Trophoblast cell (in vitro differentiated cells and primary cell): ENCODE results near the gene OGFOD3.
A peak's percentile ranks its signal among the peaks of the same experiment; 100 is the strongest.
"Not testable (repeated sequence)": the region's sequence is repeated elsewhere in the genome, so short reads cannot be mapped to it uniquely, and the experiment has no call there.

Source experiments
- DNase-seq, 2 donors: peaks; one replicate each; pipeline ENCODE4 v3.0.0-alpha.2; 2016
- H2AFZ ChIP-seq: 2 replicates; pipeline ENCODE4 v1.6.1; 2013; ENCODE audit warnings: low read length, moderate library complexity, mild to moderate bottlenecking; ENCODE audit not compliant: insufficient read depth, poor library complexity
- H2AK5ac ChIP-seq: 2 replicates; pipeline ENCODE4 v1.6.1; 2013; ENCODE audit warnings: mild to moderate bottlenecking, low read length
- H2BK120ac ChIP-seq: 2 replicates; pipeline ENCODE4 v1.6.1; 2013; ENCODE audit warnings: low read length, mild to moderate bottlenecking, moderate library complexity; ENCODE audit not compliant: insufficient read depth, poor library complexity
- H2BK12ac ChIP-seq: 2 replicates; pipeline ENCODE4 v1.6.1; 2013; ENCODE audit warnings: mild to moderate bottlenecking, low read length, moderate library complexity
- H2BK5ac ChIP-seq: 2 replicates; pipeline ENCODE4 v1.6.1; 2013; ENCODE audit warnings: low read length, low read depth, moderate library complexity, mild to moderate bottlenecking; ENCODE audit not compliant: poor library complexity
- H3K14ac ChIP-seq: 2 replicates; pipeline ENCODE4 v1.6.1; 2013; ENCODE audit warnings: mild to moderate bottlenecking, low read length
- H3K18ac ChIP-seq: 2 replicates; pipeline ENCODE4 v1.6.1; 2013; ENCODE audit warnings: mild to moderate bottlenecking, low read length
- H3K23ac ChIP-seq: 2 replicates; pipeline ENCODE4 v1.6.1; 2013; ENCODE audit warnings: low read length
- H3K27ac ChIP-seq: 2 replicates; pipeline ENCODE4 v1.5.1; 2013; ENCODE audit warnings: low read depth, mild to moderate bottlenecking, inconsistent platforms, low read length, moderate library complexity
- H3K27me3 ChIP-seq: 2 replicates; pipeline ENCODE4 v1.6.1; 2013; ENCODE audit warnings: inconsistent platforms, mild to moderate bottlenecking, low read length, moderate library complexity; ENCODE audit not compliant: insufficient read depth
- H3K36me3 ChIP-seq, 2 experiments: 1 replicate in 1 of 2; 2 replicates in 1 of 2; pipeline ENCODE4 v1.6.1; 2013; ENCODE audit warnings: low read length in 2 of 2, mild to moderate bottlenecking in 2 of 2, moderate library complexity in 1 of 2; ENCODE audit not compliant: insufficient read depth in 2 of 2, control insufficient read depth in 1 of 2
- H3K4ac ChIP-seq: 2 replicates; pipeline ENCODE4 v1.6.1; 2013; ENCODE audit warnings: low read depth, mild to moderate bottlenecking, low read length, moderate library complexity
- H3K4me1 ChIP-seq, 2 experiments: 1 replicate in 1 of 2; 2 replicates in 1 of 2; pipeline ENCODE4 v1.6.1; 2013; ENCODE audit warnings: low read length in 2 of 2, mild to moderate bottlenecking in 2 of 2, moderate library complexity in 1 of 2; ENCODE audit not compliant: insufficient read depth in 2 of 2, control insufficient read depth in 1 of 2
- H3K4me2 ChIP-seq: 2 replicates; pipeline ENCODE4 v1.6.1; 2013; ENCODE audit warnings: inconsistent platforms, mild to moderate bottlenecking, low read length, moderate library complexity
- H3K4me3 ChIP-seq: 2 replicates; pipeline ENCODE4 v1.5.1; 2013; ENCODE audit warnings: mild to moderate bottlenecking, low read depth, low read length, inconsistent platforms
- H3K79me1 ChIP-seq: one replicate; pipeline ENCODE4 v1.6.1; 2013; ENCODE audit warnings: low read length
- H3K79me2 ChIP-seq: 2 replicates; pipeline ENCODE4 v1.6.1; 2013; ENCODE audit warnings: low read length, mild to moderate bottlenecking; ENCODE audit not compliant: control insufficient read depth, insufficient read depth, poor library complexity
- H3K9ac ChIP-seq: 2 replicates; pipeline ENCODE4 v1.6.1; 2013; ENCODE audit warnings: mild to moderate bottlenecking, low read length
- H3K9me3 ChIP-seq: 2 replicates; pipeline ENCODE4 v1.6.1; 2013; ENCODE audit warnings: low read depth, mild to moderate bottlenecking, control low read depth, inconsistent platforms, low read length; ENCODE audit not compliant: insufficient read depth
- H4K12ac ChIP-seq: 2 replicates; pipeline ENCODE4 v1.6.1; 2013; ENCODE audit warnings: low read depth, mild to moderate bottlenecking, low read length, moderate library complexity
- H4K8ac ChIP-seq: 2 replicates; pipeline ENCODE4 v1.6.1; 2013; ENCODE audit warnings: low read depth, mild to moderate bottlenecking, low read length, moderate library complexity
- H4K91ac ChIP-seq: one replicate; pipeline ENCODE4 v1.6.1; 2013; ENCODE audit warnings: low read depth, mild to moderate bottlenecking, low read length, moderate library complexity
- WGBS: extraction: QIAGEN DNeasy Blood & Tissue Kit; methylation state at CpG from one replicate; pipeline ENCODE4 v1.1.7; 2013; ENCODE audit warnings: missing lambda C conversion rate; ENCODE audit not compliant: insufficient read length, insufficient coverage; ENCODE audit errors: extremely low coverage; 5-methylcytosine and 5-hydroxymethylcytosine counted together

Gene OGFOD3

DNA sequence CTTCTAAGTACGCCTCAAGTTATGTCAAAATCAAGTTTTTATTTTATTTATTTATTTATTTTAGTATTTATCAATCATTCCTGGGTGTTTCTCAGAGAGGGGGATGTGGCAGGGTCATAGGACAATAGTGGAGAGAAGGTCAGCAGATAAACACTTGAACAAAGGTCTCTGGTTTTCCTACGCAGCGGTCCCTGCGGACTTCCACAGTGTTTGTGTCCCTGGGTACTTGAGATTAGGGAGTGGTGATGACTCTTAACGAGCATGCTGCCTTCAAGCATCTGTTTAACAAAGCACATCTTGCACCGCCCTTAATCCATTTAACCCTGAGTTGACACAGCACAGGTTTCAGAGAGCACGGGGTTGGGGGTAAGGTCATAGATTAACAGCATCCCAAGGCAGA, 34.8 kb upstream of the OGFOD3 start:
- H3K36me3 ChIP-seq, H3K79me2 ChIP-seq, H3K9me3 ChIP-seq, H3K27ac ChIP-seq, H2AFZ ChIP-seq, H2BK5ac ChIP-seq, H3K23ac ChIP-seq, H4K12ac ChIP-seq, H3K9ac ChIP-seq, H3K14ac ChIP-seq, DNase-seq, H3K18ac ChIP-seq, H3K4me2 ChIP-seq, H4K91ac ChIP-seq, H2BK120ac ChIP-seq, H3K4ac ChIP-seq, H2BK12ac ChIP-seq, H2AK5ac ChIP-seq, H4K8ac ChIP-seq, H3K79me1 ChIP-seq, H3K4me3 ChIP-seq, H3K27me3 ChIP-seq: not testable (repeated sequence)
- H3K4me1 ChIP-seq, result peaks cover 10 to 15% of the 10 kb centered on the region in 2 experiments
- no CpG with 5 or more reads among the region's 7 CpGs for WGBS

DNA sequence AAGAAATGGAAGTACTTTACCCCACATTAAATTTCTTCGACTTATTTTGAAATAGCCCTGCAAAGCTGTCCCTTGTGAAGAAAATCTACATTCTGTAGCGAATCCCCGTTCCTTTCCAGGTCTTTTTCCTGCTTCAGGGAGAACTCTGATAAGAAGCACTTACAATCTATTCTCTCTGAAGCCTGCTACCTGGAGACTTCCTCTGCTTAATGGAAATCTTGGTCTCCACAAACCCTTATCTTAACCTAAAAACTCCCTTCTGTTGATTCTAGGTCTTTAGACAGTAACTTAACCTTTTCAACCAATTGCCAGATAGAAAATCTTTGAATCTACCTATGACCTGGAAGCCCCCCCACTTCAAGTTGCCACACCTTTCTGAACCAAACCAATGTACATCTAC, 33.8 kb upstream of the OGFOD3 start:
- H4K91ac ChIP-seq, result no peak overlapping the region
- no peak overlapping the region for H3K4me2 ChIP-seq
- no peaks in the 10 kb centered on the region for H3K9me3 ChIP-seq
- H3K23ac ChIP-seq, result no peak overlapping the region
- H3K79me1 ChIP-seq, result peaks cover 5% of the 10 kb centered on the region
- H2BK120ac ChIP-seq, result no peak overlapping the region
- H3K4ac ChIP-seq, result no peak overlapping the region
- H2BK5ac ChIP-seq, result no peak overlapping the region
- DNase-seq, result no peak
- peaks cover 4% of the 10 kb centered on the region for H3K79me2 ChIP-seq
- H3K4me1 ChIP-seq, result peaks cover 8 to 12% of the 10 kb centered on the region in 2 experiments
- no peak overlapping the region for H3K4me3 ChIP-seq
- H3K36me3 ChIP-seq, result peaks cover 2 to 5% of the 10 kb centered on the region in 2 experiments
- H3K27me3 ChIP-seq, result no peaks in the 10 kb centered on the region
- no peak overlapping the region for H3K27ac ChIP-seq
- no CpG with 5 or more reads among the region's 3 CpGs for WGBS
- H3K9ac ChIP-seq, result no peak overlapping the region
- H4K8ac ChIP-seq, result no peak overlapping the region
- H2AK5ac ChIP-seq, result no peak overlapping the region
- H3K18ac ChIP-seq, result no peak overlapping the region
- H2BK12ac ChIP-seq, result no peak overlapping the region
- H2AFZ ChIP-seq, result no peak overlapping the region
- no peak overlapping the region for H4K12ac ChIP-seq
- no peak overlapping the region for H3K14ac ChIP-seq

DNA sequence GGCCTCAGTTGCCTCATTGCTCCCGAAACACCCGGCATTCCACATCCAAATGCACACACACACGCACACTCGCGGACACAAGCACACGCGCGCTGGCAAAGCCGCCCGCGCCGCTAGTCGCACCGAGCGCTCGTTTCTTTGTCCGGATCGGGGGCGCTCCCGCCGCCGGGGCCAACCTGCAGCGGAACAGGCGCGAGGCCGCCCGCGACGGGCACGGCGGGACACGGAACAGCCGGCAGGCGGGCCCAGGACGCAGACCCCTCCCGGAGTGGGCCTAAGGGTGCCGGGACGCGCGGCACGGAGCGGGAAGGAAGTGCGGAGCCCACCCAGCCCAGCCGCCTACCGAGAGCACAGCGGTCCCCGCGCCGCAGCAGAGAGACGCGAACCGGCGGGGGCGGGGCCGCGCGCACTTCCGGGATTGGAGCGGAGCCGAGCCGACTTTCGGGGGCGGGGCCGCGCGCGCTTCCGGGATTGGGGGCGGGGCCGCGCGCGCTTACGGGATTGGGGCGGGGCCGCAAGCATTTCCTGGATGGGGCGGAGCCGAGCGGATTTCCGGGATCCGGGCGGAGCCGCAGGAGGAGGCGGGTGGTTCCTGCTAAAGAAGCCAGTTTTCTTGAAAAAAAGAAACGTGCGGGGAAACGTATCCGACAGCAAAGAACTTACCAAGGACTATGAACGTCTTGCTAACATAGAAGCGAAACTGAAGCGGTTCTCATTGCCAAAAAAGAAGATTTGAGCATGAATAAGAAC, 32.1 kb upstream of the OGFOD3 start, which contains the start of gene CYBC1:
Gene CYBC1, minus strand, starts transcription at position 396 of the 750 bp plus-strand sequence. CDS start 1,498 bp downstream, outside the sequence.
- no peak within 1 kb of the TSS for H3K23ac ChIP-seq
- peak within 1 kb of the TSS; percentile 95 for H3K4me2 ChIP-seq
- H3K4ac ChIP-seq, result peak within 1 kb of the TSS; percentile 87
- WGBS, result no CpG with 5 or more reads among the region's 91 CpGs
- H3K14ac ChIP-seq, result peak within 1 kb of the TSS; percentile 97
- H4K12ac ChIP-seq, result peak within 1 kb of the TSS; percentile 95
- H2BK12ac ChIP-seq, result no peak within 1 kb of the TSS
- peak within 1 kb of the TSS; percentile 95 for H2AFZ ChIP-seq
- no peaks in the 10 kb centered on the region for H3K9me3 ChIP-seq
- peak within 1 kb of the TSS; percentile 89 for H3K9ac ChIP-seq
- peak within 1 kb of the TSS; percentile 89 for H3K4me3 ChIP-seq
- peak within 1 kb of the TSS; percentile 84 for H4K91ac ChIP-seq
- no peaks in the 10 kb centered on the region for H3K27me3 ChIP-seq
- peak; percentile 95 to 98 for DNase-seq
- H3K79me1 ChIP-seq, result peaks cover 5% of the 10 kb centered on the region
- H3K4me1 ChIP-seq, result peaks cover 8 to 14% of the 10 kb centered on the region in 2 experiments
- H2BK5ac ChIP-seq, result peak within 1 kb of the TSS; percentile 32
- peaks cover 10 to 14% of the 10 kb centered on the region in 2 experiments for H3K36me3 ChIP-seq
- H2AK5ac ChIP-seq, result peak within 1 kb of the TSS; percentile 60
- peaks cover 4% of the 10 kb centered on the region for H3K79me2 ChIP-seq
- H3K18ac ChIP-seq, result peak within 1 kb of the TSS; percentile 97
- peak within 1 kb of the TSS; percentile 58 for H3K27ac ChIP-seq
- H2BK120ac ChIP-seq, result peak within 1 kb of the TSS; percentile 86
- H4K8ac ChIP-seq, result peak within 1 kb of the TSS; percentile 99

DNA sequence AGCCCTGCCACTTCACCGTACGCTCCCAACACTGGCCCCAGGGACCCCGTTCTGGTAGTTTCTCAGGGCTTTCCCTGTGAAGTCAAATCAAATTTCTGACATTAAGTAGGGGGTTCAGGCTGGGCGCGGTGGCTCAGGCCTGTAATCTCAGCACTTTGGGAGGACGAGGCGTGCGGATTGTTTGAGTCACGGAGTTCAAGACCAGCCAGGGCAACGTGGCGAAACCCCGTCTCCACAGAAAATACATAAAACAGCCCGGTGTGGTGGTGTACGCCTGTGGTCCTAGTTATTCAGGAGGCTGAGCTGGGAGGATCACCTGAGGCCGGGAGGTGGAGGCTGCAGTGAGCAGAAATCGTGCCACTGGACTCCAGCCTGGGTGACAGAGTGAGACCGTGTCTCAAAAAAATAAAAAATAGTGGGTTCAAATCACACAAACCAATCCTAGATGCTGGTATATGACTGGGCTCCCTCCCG, 31.5 kb upstream of the OGFOD3 start:
- Histone ChIP-seq H3K79me2 (peaks cover 4% of the 10 kb centered on the region), H3K4me1 (peaks cover 8 to 14% of the 10 kb centered on the region in 2 experiments), H2AK5ac (peak overlapping the region; percentile 60), H3K18ac (peak overlapping the region; percentile 6), H2BK120ac (peak overlapping the region; percentile 86), H4K12ac (peak overlapping the region; percentile 95), H3K23ac (no peak overlapping the region), H4K91ac (peak overlapping the region; percentile 84), H3K9ac (peak overlapping the region; percentile 89), H3K79me1 (peaks cover 5% of the 10 kb centered on the region), H2BK5ac (no peak overlapping the region), H2BK12ac (no peak overlapping the region), H4K8ac (peak overlapping the region; percentile 39), H3K4me2 (peak overlapping the region; percentile 95), H3K14ac (peak overlapping the region; percentile 97), H3K4me3 (peak overlapping the region; percentile 89), H3K4ac (peak overlapping the region; percentile 87), H3K27me3 (no peaks in the 10 kb centered on the region), H3K27ac (no peak overlapping the region), H3K9me3 (no peaks in the 10 kb centered on the region), H3K36me3 (peaks cover 16 to 19% of the 10 kb centered on the region in 2 experiments), H2AFZ (peak overlapping the region; percentile 95)
- WGBS, result no CpG with 5 or more reads among the region's 18 CpGs
- DNase-seq, result peak in 1 of 2 donors; percentile 13
